Sigmoid colon (tissue), 4 donors: ENCODE measurements around the gene FBXO46.

ENCODE experiments used
- EP300 ChIP-seq, 4 donors: sonication (generic); formaldehyde crosslinking; IDR thresholded peaks; one replicate each; pipeline ENCODE4 v1.6.1; 2017; ENCODE audit warnings: antibody characterized with exemption in 4 of 4
- TF ChIP-seq, protein P1 (sequence below), 4 experiments: fragments of 450-650 bp in 3 of 4; fragments of 200-600 bp in 1 of 4; IDR thresholded peaks; one replicate each; pipeline ENCODE4 v1.5.1; 2016 to 2019; ENCODE audit warnings: antibody characterized with exemption in 4 of 4, mild to moderate bottlenecking in 3 of 4, moderate library complexity in 2 of 4

DNA sequence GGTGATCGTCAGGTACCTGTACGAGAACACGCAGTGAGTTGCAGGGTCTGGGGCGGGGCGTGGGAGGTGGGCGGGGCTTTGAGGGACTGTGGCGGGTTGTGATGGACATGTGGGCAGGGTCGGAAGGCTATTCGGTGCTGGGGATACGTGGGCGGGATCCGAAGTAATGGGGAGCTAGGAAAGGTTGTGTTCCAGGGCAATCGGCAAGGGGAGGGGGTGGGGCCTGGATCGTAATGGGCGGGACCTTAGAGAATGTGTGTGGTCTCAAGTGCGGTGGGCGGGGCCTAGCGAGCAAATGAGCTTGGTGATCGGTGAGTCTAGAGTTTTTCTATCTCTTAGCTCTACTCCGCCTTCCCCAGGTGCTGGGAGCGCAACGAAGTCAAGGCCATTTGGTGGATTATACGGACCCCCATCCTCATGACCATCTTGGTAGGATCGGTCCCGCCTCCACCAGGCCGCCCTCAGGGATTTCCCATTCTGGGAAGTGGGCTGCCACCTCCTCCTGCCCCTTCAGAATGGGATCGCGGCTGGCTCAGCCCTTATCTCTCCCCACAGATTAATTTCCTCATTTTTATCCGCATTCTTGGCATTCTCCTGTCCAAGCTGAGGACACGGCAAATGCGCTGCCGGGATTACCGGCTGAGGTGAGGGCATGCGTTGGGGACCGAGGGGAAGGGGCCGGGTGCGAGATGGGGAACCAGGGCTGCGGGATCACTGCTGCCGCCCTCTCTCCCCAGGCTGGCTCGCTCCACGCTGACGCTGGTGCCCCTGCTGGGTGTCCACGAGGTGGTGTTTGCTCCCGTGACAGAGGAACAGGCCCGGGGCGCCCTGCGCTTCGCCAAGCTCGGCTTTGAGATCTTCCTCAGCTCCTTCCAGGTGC, 53.1 kb downstream of the FBXO46 start:
- TF ChIP-seq, protein P1, sequence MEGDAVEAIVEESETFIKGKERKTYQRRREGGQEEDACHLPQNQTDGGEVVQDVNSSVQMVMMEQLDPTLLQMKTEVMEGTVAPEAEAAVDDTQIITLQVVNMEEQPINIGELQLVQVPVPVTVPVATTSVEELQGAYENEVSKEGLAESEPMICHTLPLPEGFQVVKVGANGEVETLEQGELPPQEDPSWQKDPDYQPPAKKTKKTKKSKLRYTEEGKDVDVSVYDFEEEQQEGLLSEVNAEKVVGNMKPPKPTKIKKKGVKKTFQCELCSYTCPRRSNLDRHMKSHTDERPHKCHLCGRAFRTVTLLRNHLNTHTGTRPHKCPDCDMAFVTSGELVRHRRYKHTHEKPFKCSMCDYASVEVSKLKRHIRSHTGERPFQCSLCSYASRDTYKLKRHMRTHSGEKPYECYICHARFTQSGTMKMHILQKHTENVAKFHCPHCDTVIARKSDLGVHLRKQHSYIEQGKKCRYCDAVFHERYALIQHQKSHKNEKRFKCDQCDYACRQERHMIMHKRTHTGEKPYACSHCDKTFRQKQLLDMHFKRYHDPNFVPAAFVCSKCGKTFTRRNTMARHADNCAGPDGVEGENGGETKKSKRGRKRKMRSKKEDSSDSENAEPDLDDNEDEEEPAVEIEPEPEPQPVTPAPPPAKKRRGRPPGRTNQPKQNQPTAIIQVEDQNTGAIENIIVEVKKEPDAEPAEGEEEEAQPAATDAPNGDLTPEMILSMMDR (IDR thresholded peaks at IDR 0.05): no peak
- no peak for TF ChIP-seq EP300 (IDR thresholded peaks at IDR 0.05)
